Peyer's patch (tissue), 4 donors: Measurements from ENCODE around the gene BTK. TPM values are rescaled to one million over a fixed set of nuclear protein-coding genes. Genes with fewer than 3 reads are reported as not detected.

Source experiments
- DNase-seq, 3 donors: peaks; one replicate each; pipeline ENCODE4 v3.0.0-alpha.2; 2017 to 2019
- H3K27ac ChIP-seq, 4 donors: fragments of 200-600 bp; sonication (generic); one replicate each; pipeline ENCODE4 v1.5.1; 2016 to 2019
- H3K27me3 ChIP-seq, 2 donors: fragments of 200-600 bp; sonication (generic); one replicate each; pipeline ENCODE4 v1.5.1; 2019
- H3K36me3 ChIP-seq, 3 donors: fragments of 200-600 bp; sonication (generic); one replicate each; pipeline ENCODE4 v1.5.1; 2016 to 2019
- H3K4me1 ChIP-seq, 4 donors: fragments of 200-600 bp; sonication (generic); one replicate each; pipeline ENCODE4 v1.5.1; 2016 to 2019
- H3K4me3 ChIP-seq, 4 donors: fragments of 200-600 bp; sonication (generic); 1 replicate in 3 of 4; 2 replicates in 1 of 4; pipeline ENCODE4 v1.5.1; 2016 to 2019; ENCODE audit warnings: mild to moderate bottlenecking in 1 of 4
- H3K9me3 ChIP-seq, 4 donors: fragments of 200-600 bp; sonication (generic); one replicate each; pipeline ENCODE4 v1.5.1; 2016 to 2019; ENCODE audit warnings: mild to moderate bottlenecking in 1 of 4
- POLR2A ChIP-seq, 2 donors: fragments of 450-650 bp; IDR thresholded peaks; one replicate each; pipeline ENCODE4 v1.5.1; 2017; ENCODE audit warnings: antibody characterized with exemption in 2 of 2, mild to moderate bottlenecking in 2 of 2, moderate library complexity in 2 of 2
- total RNA-seq, 4 donors: library from RNA; depleted of rRNA; stranded (reverse); fragments of >200 nt; gene quantifications; one replicate each; pipeline ENCODE4 v1.1.0, GENCODE V29; 2016
- TF ChIP-seq, protein P1 (sequence below), 6 experiments: fragments of 450-650 bp in 4 of 6; fragments of 200-600 bp in 2 of 6; sonication (generic) in 1 of 6; IDR thresholded peaks; one replicate each; pipeline ENCODE4 v1.5.1; 2017 to 2019; ENCODE audit warnings: antibody characterized with exemption in 6 of 6, mild to moderate bottlenecking in 3 of 6, moderate library complexity in 1 of 6

BTK gene
- total RNA-seq = 10 to 100 TPM in 1 of 4 donors, 1 to 10 TPM in 2, not detected in 1; 1.4 to 66.8 (median 6.0) TPM

DNA sequence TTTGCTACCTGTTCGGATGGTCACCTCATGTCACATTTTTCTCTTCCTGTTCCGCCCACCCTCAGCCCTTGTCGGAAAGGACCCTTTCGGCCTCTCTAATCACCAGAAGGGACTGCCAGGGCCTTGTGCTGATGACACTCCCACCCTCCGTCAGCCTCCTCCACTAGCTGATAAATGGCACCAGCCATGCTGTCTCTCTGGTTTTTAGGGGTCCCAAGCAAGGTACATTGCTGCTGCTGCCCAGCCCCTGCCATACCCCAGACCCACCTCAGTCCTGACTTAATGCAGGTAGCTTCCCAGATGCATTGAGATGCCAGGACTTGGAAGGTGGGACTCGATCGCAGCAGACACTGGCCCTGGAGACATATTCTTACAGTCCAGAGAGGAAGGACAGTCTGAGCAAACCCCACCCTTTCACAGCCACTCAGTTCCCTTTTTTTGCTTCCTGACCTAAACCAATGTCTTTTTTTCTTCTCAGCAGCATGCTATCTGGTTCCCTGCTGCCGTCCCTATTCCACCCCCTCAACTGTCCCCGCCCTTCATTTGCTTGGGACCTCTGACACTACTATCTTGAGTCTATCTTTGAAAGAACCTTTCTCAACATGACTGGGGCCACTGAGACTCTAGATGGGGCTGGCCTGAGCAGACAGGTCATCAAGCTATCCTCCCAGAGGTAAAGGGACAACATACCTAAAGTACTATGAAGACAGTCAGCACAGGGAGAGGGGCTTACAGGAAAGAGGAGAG lies at the start of gene BTK:
Gene BTK, minus strand, starts transcription at position 397 of the 747 bp plus-strand sequence. CDS start 10,907 bp downstream, outside the sequence.
- peak in 2 of 3 donors; percentile 63 to 66 for DNase-seq
- peak within 1 kb of the TSS in 2 of 4 donors; percentile 46 to 65 for H3K27ac ChIP-seq
- H3K4me3 ChIP-seq = peak within 1 kb of the TSS in 3 of 4 donors; percentile 11 to 26 (median 18)

DNA sequence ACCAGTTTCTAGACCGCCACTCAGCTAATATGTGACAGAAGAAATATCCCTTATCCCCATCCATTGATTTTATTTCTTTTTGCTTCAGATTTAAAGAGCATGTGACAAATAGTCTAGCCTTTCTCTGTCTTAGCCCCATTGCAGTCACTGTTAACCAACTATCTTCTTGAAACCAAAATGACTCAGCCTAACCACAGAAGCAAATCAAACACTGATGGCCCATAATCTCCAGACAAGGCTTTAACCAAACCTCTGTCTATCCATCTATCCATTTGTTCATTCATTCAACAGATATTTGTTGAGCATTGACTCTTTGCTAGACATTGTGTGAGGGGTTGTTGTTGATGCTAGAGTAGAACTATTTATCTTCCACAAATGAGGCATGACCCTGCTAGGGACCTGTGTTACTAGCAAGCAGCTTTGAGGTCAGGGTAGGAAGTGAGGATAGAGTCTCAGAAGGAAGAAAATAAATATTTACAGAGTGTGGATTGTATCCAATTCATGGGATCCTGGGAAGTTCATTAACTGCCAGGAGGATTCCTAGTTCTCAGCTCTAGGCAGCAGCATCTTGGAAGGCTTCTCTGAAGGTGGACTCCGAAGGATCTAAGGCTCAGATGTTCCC lies 44.6 kb upstream of the BTK start:
- no peak overlapping the region for H3K27ac ChIP-seq
- no peak for DNase-seq

More for the DNA sequence above, at the start of gene BTK:
- H3K27me3 ChIP-seq = no peaks in the 10 kb centered on the region
- no peaks in the 10 kb centered on the region for H3K36me3 ChIP-seq
- TF ChIP-seq, protein P1, sequence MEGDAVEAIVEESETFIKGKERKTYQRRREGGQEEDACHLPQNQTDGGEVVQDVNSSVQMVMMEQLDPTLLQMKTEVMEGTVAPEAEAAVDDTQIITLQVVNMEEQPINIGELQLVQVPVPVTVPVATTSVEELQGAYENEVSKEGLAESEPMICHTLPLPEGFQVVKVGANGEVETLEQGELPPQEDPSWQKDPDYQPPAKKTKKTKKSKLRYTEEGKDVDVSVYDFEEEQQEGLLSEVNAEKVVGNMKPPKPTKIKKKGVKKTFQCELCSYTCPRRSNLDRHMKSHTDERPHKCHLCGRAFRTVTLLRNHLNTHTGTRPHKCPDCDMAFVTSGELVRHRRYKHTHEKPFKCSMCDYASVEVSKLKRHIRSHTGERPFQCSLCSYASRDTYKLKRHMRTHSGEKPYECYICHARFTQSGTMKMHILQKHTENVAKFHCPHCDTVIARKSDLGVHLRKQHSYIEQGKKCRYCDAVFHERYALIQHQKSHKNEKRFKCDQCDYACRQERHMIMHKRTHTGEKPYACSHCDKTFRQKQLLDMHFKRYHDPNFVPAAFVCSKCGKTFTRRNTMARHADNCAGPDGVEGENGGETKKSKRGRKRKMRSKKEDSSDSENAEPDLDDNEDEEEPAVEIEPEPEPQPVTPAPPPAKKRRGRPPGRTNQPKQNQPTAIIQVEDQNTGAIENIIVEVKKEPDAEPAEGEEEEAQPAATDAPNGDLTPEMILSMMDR (IDR thresholded peaks at IDR 0.05) = no peak
- TF ChIP-seq POLR2A (IDR thresholded peaks at IDR 0.05) = no peak
- H3K4me1 ChIP-seq = no peaks in the 10 kb centered on the region
- H3K9me3 ChIP-seq = no peaks in the 10 kb centered on the region

DNA sequence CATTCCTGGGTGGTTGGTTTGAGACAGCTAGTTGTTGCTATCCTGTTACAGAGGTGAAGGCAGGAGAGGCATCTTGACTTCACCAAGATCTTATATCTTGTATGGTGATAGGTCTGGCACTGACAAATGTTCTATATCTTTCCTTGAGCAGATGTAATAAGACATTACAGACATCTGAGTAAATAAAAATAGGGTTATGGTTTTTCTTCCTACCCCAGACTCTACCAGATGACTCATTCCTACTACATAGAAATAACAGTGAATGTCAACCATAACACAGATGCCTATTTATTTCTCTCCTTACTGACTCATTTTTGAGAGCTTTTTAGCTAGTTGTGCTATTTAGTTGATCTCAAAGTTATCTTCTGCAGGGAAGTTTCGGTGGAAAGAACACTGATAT lies 43.9 kb upstream of the BTK start:
- TF ChIP-seq POLR2A (IDR thresholded peaks at IDR 0.05) = no peak
- TF ChIP-seq, protein P1 (IDR thresholded peaks at IDR 0.05) = no peak
- H3K4me3 ChIP-seq = no peak overlapping the region
- H3K36me3 ChIP-seq = no peaks in the 10 kb centered on the region
- no peaks in the 10 kb centered on the region for H3K4me1 ChIP-seq
- DNase-seq = no peak
- H3K9me3 ChIP-seq = no peaks in the 10 kb centered on the region
- no peak overlapping the region for H3K27ac ChIP-seq
- H3K27me3 ChIP-seq = no peaks in the 10 kb centered on the region

More for the DNA sequence above, 44.6 kb upstream of the BTK start:
- Histone ChIP-seq H3K4me3 (no peak overlapping the region), H3K27me3 (no peaks in the 10 kb centered on the region), H3K9me3 (no peaks in the 10 kb centered on the region), H3K4me1 (no peaks in the 10 kb centered on the region), H3K36me3 (no peaks in the 10 kb centered on the region)
- TF ChIP-seq, protein P1 (IDR thresholded peaks at IDR 0.05) = no peak
- TF ChIP-seq POLR2A (IDR thresholded peaks at IDR 0.05) = no peak

DNA sequence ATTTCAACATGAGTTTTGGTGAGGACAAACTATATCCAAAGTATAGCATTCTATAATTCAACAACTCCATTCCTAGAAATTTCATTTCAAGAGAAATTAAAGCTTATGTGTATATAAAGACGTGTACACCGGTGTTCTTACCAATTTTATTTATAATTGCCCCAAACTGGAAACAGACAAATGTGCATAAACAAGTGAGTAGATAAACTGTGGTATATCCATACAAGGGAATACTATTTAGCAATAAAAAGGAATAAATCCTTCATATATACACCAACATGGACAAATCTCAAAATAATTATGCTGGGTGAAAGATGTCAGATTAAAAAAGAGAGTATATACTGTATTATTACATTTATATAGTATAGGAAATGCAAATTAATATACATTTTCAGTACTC lies 42.0 kb upstream of the BTK start:
- H3K4me3 ChIP-seq = no peak overlapping the region
- no peak for DNase-seq
- no peaks in the 10 kb centered on the region for H3K9me3 ChIP-seq
- no peaks in the 10 kb centered on the region for H3K4me1 ChIP-seq
- no peak overlapping the region for H3K27ac ChIP-seq
- TF ChIP-seq, protein P1 (IDR thresholded peaks at IDR 0.05) = no peak
- no peak for TF ChIP-seq POLR2A (IDR thresholded peaks at IDR 0.05)
- no peaks in the 10 kb centered on the region for H3K27me3 ChIP-seq
- H3K36me3 ChIP-seq = no peaks in the 10 kb centered on the region

DNA sequence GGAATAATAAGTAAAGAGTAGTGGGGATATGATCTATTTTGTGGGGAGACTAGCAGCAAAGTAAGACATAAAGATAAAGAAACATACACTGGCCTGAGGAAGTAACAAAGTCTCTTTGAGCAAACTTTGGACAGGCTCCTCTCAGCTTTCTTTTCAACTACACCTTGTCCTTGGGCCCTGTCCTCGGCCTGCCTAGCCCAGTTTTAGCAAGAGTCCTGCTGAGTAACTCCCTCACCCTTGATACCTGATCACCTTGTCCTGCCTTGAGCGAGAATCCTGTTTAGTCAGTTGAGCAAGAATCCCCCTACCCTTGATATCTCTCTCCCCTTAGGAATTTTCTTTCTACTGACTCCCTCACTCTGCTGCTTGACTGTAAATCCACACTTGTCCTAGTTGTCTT lies 33.5 kb upstream of the BTK start:
- peak overlapping the region in 3 of 4 donors; percentile 17 to 90 (median 76) for H3K27ac ChIP-seq
- no peak for DNase-seq

More for the DNA sequence above, 33.5 kb upstream of the BTK start:
- TF ChIP-seq POLR2A (IDR thresholded peaks at IDR 0.05) = no peak
- TF ChIP-seq, protein P1 (IDR thresholded peaks at IDR 0.05) = no peak
- H3K27me3 ChIP-seq = no peaks in the 10 kb centered on the region
- H3K4me1 ChIP-seq = peaks cover 0 to 15% (median 0%) of the 10 kb centered on the region in 4 donors
- no peaks in the 10 kb centered on the region for H3K36me3 ChIP-seq
- no peaks in the 10 kb centered on the region for H3K9me3 ChIP-seq
- no peak overlapping the region for H3K4me3 ChIP-seq
